GM12878 (cell line): ENCODE results near the gene PPP2R2B. TPM values are rescaled to one million over a fixed set of nuclear protein-coding genes. Genes with fewer than 3 reads are reported as not detected.

Experiments used
- ATAC-seq: fragments of 200-7000 bp; cut with Tn5 transposase; 3 replicates; pipeline ENCODE4 v1.9.1; 2020; ENCODE audit warnings: mild to moderate bottlenecking, moderate library complexity
- BruUV-seq: library from RNA; stranded (reverse); fragments of 400-500 nt; replicated peaks from 2 replicates; lab custom pipeline; 2021; lab: Mats Ljungman, UMichigan
- CTCF ChIA-PET: fragments of 300-600 bp; sonication (Branson Sonifier 250); formaldehyde crosslinking; extraction: SDS; loops from one replicate; lab custom pipeline; 2021; ENCODE audit warnings: inconsistent platforms; lab: Yijun Ruan, JAX
- POLR2A ChIA-PET: fragments of 350-600 bp; formaldehyde crosslinking; extraction: SDS; loops from one replicate; lab custom pipeline; 2021; ENCODE audit warnings: inconsistent platforms; lab: Charles Lee
- RAD21 ChIA-PET: fragments of 300-600 bp; sonication (Branson Sonifier 250); formaldehyde crosslinking; loops from one replicate; lab custom pipeline; 2023; ENCODE audit warnings: antibody characterized with exemption; ENCODE audit not compliant: unreplicated experiment; lab: Charles Lee
- SMC1A ChIA-PET: fragments of 300-600 bp; sonication (Branson Sonifier 250); formaldehyde crosslinking; loops from one replicate; lab custom pipeline; 2023; ENCODE audit not compliant: unreplicated experiment, uncharacterized antibody; lab: Charles Lee
- DNase-seq: peaks from one replicate; pipeline ENCODE4 v3.0.0-alpha.2; 2011; ENCODE audit warnings: low read depth, low spot score
- FAIRE-seq: peaks from 3 replicates; lab custom pipeline; 2011; peaks lifted over from hg19 to GRCh38; lab: Jason Lieb, UNC
- H2AFZ ChIP-seq: 2 replicates; pipeline ENCODE4 v1.6.0; 2011; ENCODE audit warnings: low read depth, low read length, control low read depth; ENCODE audit not compliant: control insufficient read depth
- H3K27ac ChIP-seq: 2 replicates; pipeline ENCODE4 v1.5.1; 2011; ENCODE audit warnings: control low read depth; ENCODE audit not compliant: control insufficient read depth, insufficient read depth
- H3K27me3 ChIP-seq, 2 experiments: replicated peaks in 1 of 2; 2 replicates each; pipeline versions ENCODE4 v1.6.0 to v1.6.1; 2011; ENCODE audit warnings: low read length in 1 of 2; ENCODE audit not compliant: control insufficient read depth in 2 of 2, insufficient read depth in 2 of 2
- H3K36me3 ChIP-seq, 2 experiments: 2 replicates each; pipeline ENCODE4 v1.5.1; 2011; ENCODE audit warnings: low read length in 1 of 2; ENCODE audit not compliant: control insufficient read depth in 2 of 2, insufficient read depth in 2 of 2
- H3K4me1 ChIP-seq: 2 replicates; pipeline ENCODE4 v1.6.1; 2011; ENCODE audit warnings: mild to moderate bottlenecking, low read length, moderate library complexity, mixed read lengths; ENCODE audit not compliant: control insufficient read depth, insufficient read depth
- H3K4me2 ChIP-seq: 2 replicates; pipeline ENCODE4 v1.6.0; 2011; ENCODE audit warnings: control low read depth; ENCODE audit not compliant: control insufficient read depth, insufficient read depth
- H3K4me3 ChIP-seq: fragments of 200-600 bp; sonication (generic); 2 replicates; pipeline ENCODE4 v1.5.1; 2016
- H3K79me2 ChIP-seq: 2 replicates; pipeline ENCODE4 v1.6.0; 2011; ENCODE audit warnings: low read length; ENCODE audit not compliant: control insufficient read depth, insufficient read depth
- H3K9ac ChIP-seq: 2 replicates; pipeline ENCODE4 v1.8.0; 2011; ENCODE audit warnings: low read length, control low read depth, mixed read lengths; ENCODE audit not compliant: control insufficient read depth, insufficient read depth
- H3K9me3 ChIP-seq: replicated peaks from 3 replicates; pipeline ENCODE4 v1.5.1; 2011; ENCODE audit warnings: mild to moderate bottlenecking, low read length; ENCODE audit not compliant: control insufficient read depth, insufficient read depth
- H4K20me1 ChIP-seq: 2 replicates; pipeline ENCODE4 v1.6.0; 2011; ENCODE audit not compliant: control insufficient read depth, insufficient read depth
- EED ChIP-seq: sonication (generic); IDR thresholded peaks from 2 replicates; pipeline ENCODE4 v1.6.1; 2016; ENCODE audit warnings: antibody characterized with exemption, low read depth
- GATAD2B ChIP-seq: fragments of 450-650 bp; conservative IDR thresholded peaks from 2 replicates; pipeline ENCODE4 v1.6.1; 2017; ENCODE audit warnings: low read depth, mild to moderate bottlenecking, moderate library complexity
- NR2F1 ChIP-seq: fragments of 450-650 bp; conservative IDR thresholded peaks from 2 replicates; pipeline ENCODE4 v1.6.1; 2017; ENCODE audit warnings: mild to moderate bottlenecking
- POLR2AphosphoS2 ChIP-seq: IDR thresholded peaks from 2 replicates; pipeline ENCODE4 v1.6.1; 2011; ENCODE audit warnings: low read depth, mild to moderate bottlenecking, low read length, improper control_type of control experiment, moderate library complexity
- WGBS: methylation state at CpG from one replicate; pipeline ENCODE4 v1.1.6; 2016; ENCODE audit warnings: low lambda C conversion rate; ENCODE audit not compliant: insufficient replicate concordance, insufficient coverage; ENCODE audit errors: missing lambda C conversion rate; 5-methylcytosine and 5-hydroxymethylcytosine counted together
- in situ Hi-C: fragments of 300-500 bp; cut with MboI; formaldehyde crosslinking; loops from 9 replicates; pipeline ENCODE4 v1.14.3; 2018; ENCODE audit warnings: mixed read lengths
- intact Hi-C: fragments of 100-400 bp; cut with micrococcal nuclease; formaldehyde crosslinking; loops from one replicate; pipeline ENCODE4 v1.14.2; 2022; ENCODE audit not compliant: unreplicated experiment
- polyA plus RNA-seq, 11 experiments: library from polyadenylated mRNA; depleted of rRNA in 4 of 11; unstranded in 6 of 11; stranded (reverse) in 5 of 11; fragments of >200 nt; fragmentation: Nextera tagmentation in 4 of 11; fragmentation: Illumina TruSeq in 1 of 11; extraction: Ambion mirVana in 4 of 11; extraction: Trizol in 1 of 11; gene quantifications; 1 replicate in 1 of 11; 2 replicates in 10 of 11; pipeline versions ENCODE4 v1.2.1 to v1.2.3, GENCODE V29; 2011 to 2016; ENCODE audit warnings: inconsistent platforms in 2 of 11, missing spikeins in 2 of 11, low read depth in 1 of 11
- total RNA-seq, 4 experiments: library from RNA; depleted of rRNA in 3 of 4; stranded (reverse); fragments of >200 nt in 3 of 4; fragmentation: Illumina TruSeq in 1 of 4; extraction: Trizol in 1 of 4; gene quantifications; 2 replicates each; pipeline versions ENCODE4 v1.2.1 to v1.2.3, GENCODE V29; 2013 to 2021

Gene PPP2R2B
- total and polyA plus RNA-seq, 10 of the 15 experiments (the other 5 are each of a cell fraction or from before 2014, with no cell fraction given): not detected

GRCh38 chr5:146660376-146660960 is 218.1 kb downstream of the PPP2R2B start:
- Histone ChIP-seq H3K9ac (no peak overlapping the region), H4K20me1 (no peaks in the 10 kb centered on the region), H3K9me3 (no peaks in the 10 kb centered on the region), H3K36me3 (no peaks in the 10 kb centered on the region), H2AFZ (no peak overlapping the region), H3K4me1 (no peaks in the 10 kb centered on the region), H3K79me2 (no peaks in the 10 kb centered on the region), H3K4me3 (no peak overlapping the region), H3K27me3 (no peaks in the 10 kb centered on the region), H3K27ac (no peak overlapping the region), H3K4me2 (no peak overlapping the region)
- 45% methylated on average over 3 of the region's 3 CpGs for WGBS
- ChIA-PET SMC1A (interaction anchor here (1.0 kb wide), 1 partner anchor 12 kb away, joined by 3 read pairs; no protein-coding TSS in a partner anchor), CTCF (interaction anchor here (0.9 to 5.5 kb wide), 4 partner anchors 12 to 305 kb away, joined by 3 to 34 read pairs (median 4); no protein-coding TSS in a partner anchor), RAD21 (interaction anchor here (1.3 kb wide), 1 partner anchor 528 kb away, joined by 4 read pairs; no protein-coding TSS in a partner anchor), POLR2A (no interaction called here)
- no peak for TF ChIP-seq POLR2AphosphoS2
- in situ Hi-C loops (no loop called here), intact Hi-C loops (loop anchor here (5.0 to 10.0 kb wide), 2 partner anchors 118 to 524 kb away; no protein-coding TSS in a partner anchor)
- no peak for FAIRE-seq
- DNase-seq: no peak
- no TSS peak for BruUV-seq
- ATAC-seq: no peak

- H3K4me3 ChIP-seq: no peak overlapping the region
- ChIA-PET RAD21 (no interaction called here), SMC1A (interaction anchor here (0.9 to 1.0 kb wide), 3 partner anchors 11 to 307 kb away, joined by 3 to 4 read pairs (median 3); no protein-coding TSS in a partner anchor), CTCF (interaction anchor here (0.7 to 5.5 kb wide), 2 partner anchors 306 to 308 kb away, joined by 3 to 34 read pairs; no protein-coding TSS in a partner anchor), POLR2A (no interaction called here)
- no peaks in the 10 kb centered on the region for H3K9me3 ChIP-seq
- BruUV-seq: no TSS peak
- no peak overlapping the region for H3K27ac ChIP-seq
- no peaks in the 10 kb centered on the region for H3K79me2 ChIP-seq
- WGBS: 22% methylated on average over 3 of the region's 3 CpGs
- no peaks in the 10 kb centered on the region for H3K27me3 ChIP-seq
- FAIRE-seq: no peak
- H3K4me2 ChIP-seq: no peak overlapping the region
- TF ChIP-seq GATAD2B (no peak), EED (no peak), NR2F1 (no peak)
- DNase-seq: no peak
- no peak overlapping the region for H2AFZ ChIP-seq
- intact Hi-C loops (loop anchor here (1.0 to 10.0 kb wide), 3 partner anchors 118 to 525 kb away; no protein-coding TSS in a partner anchor), in situ Hi-C loops (loop anchor here (10.0 kb wide), 1 partner anchor 305 kb away; no protein-coding TSS in a partner anchor)
- no peaks in the 10 kb centered on the region for H3K4me1 ChIP-seq
- H3K36me3 ChIP-seq: no peaks in the 10 kb centered on the region
- H4K20me1 ChIP-seq: no peaks in the 10 kb centered on the region
- ATAC-seq: no peak
- H3K9ac ChIP-seq: no peak overlapping the region
Observed at GRCh38 chr5:146659961-146660360, 218.6 kb downstream of the PPP2R2B start.
